Type B pancreatic cell (in vitro differentiated cells): ENCODE results near the gene UMOD. TPM values are rescaled to one million over a fixed set of nuclear protein-coding genes. Genes with fewer than 3 reads are reported as not detected.
"Not testable (repeated sequence)": the region's sequence is repeated elsewhere in the genome, so short reads cannot be mapped to it uniquely, and the experiment has no call there.

Experiments used
- DNase-seq: peaks from one replicate; pipeline ENCODE4 v3.0.0; 2021; ENCODE audit warnings: mixed read lengths; ENCODE audit not compliant: unreplicated experiment; ENCODE audit errors: extremely low spot score
- H3K27ac Mint-ChIP-seq: 2 replicates; pipeline ENCODE4 v1.8.0; 2021; ENCODE audit warnings: mild to moderate bottlenecking, mixed read lengths
- H3K27me3 Mint-ChIP-seq: 2 replicates; pipeline ENCODE4 v1.8.0; 2021; ENCODE audit warnings: mixed read lengths
- H3K36me3 Mint-ChIP-seq: 2 replicates; pipeline ENCODE4 v1.8.0; 2021; ENCODE audit warnings: mixed read lengths
- H3K4me1 Mint-ChIP-seq: one replicate; pipeline ENCODE4 v1.8.0; 2021; ENCODE audit warnings: mixed read lengths; ENCODE audit not compliant: unreplicated experiment
- H3K4me3 Mint-ChIP-seq: 2 replicates; pipeline ENCODE4 v1.8.0; 2021; ENCODE audit warnings: mild to moderate bottlenecking, mixed read lengths
- H3K9me3 Mint-ChIP-seq: 2 replicates; pipeline ENCODE4 v1.8.0; 2021; ENCODE audit warnings: mixed read lengths
- total RNA-seq: library from RNA; stranded (reverse); gene quantifications from 2 replicates; pipeline ENCODE4 v1.2.1, GENCODE V29; 2021; ENCODE audit warnings: low replicate concordance
- TF ChIP-seq, protein P1 (sequence below): fragments of 200-600 bp; sonication (generic); conservative IDR thresholded peaks from 2 replicates; pipeline ENCODE4 v1.5.0; 2021; ENCODE audit warnings: antibody characterized with exemption, mild to moderate bottlenecking

The UMOD gene
- total RNA-seq, 1 donor from 2014 or later = not detected

DNA sequence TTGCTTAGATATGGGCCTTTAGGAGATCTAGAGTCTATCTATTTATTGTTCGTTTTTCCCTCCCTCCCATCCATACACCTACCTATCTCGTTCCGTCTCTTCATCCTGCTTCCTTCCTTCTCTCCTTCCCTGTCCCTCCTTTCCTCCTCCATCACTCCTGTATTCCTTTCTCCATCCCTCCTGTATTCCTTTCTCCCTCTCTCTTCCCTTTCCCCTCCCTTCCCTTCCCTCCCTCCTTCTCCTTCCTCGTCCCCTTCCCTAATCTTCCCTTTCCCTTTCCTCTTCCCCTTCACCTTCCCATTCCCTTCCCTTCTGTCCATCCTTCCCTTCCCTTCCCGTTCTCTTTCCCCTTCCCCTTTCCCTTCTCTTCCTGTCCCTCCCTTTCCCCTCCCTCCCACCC is 35.8 kb downstream of the UMOD start:
- no peaks in the 10 kb centered on the region for H3K9me3 Mint-ChIP-seq
- H3K27ac Mint-ChIP-seq = no peak overlapping the region
- H3K36me3 Mint-ChIP-seq = no peaks in the 10 kb centered on the region
- TF ChIP-seq, protein P1, sequence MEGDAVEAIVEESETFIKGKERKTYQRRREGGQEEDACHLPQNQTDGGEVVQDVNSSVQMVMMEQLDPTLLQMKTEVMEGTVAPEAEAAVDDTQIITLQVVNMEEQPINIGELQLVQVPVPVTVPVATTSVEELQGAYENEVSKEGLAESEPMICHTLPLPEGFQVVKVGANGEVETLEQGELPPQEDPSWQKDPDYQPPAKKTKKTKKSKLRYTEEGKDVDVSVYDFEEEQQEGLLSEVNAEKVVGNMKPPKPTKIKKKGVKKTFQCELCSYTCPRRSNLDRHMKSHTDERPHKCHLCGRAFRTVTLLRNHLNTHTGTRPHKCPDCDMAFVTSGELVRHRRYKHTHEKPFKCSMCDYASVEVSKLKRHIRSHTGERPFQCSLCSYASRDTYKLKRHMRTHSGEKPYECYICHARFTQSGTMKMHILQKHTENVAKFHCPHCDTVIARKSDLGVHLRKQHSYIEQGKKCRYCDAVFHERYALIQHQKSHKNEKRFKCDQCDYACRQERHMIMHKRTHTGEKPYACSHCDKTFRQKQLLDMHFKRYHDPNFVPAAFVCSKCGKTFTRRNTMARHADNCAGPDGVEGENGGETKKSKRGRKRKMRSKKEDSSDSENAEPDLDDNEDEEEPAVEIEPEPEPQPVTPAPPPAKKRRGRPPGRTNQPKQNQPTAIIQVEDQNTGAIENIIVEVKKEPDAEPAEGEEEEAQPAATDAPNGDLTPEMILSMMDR = no peak
- no peak for DNase-seq
- no peak overlapping the region for H3K4me3 Mint-ChIP-seq
- peaks cover 26% of the 10 kb centered on the region for H3K27me3 Mint-ChIP-seq
- H3K4me1 Mint-ChIP-seq = no peaks in the 10 kb centered on the region

DNA sequence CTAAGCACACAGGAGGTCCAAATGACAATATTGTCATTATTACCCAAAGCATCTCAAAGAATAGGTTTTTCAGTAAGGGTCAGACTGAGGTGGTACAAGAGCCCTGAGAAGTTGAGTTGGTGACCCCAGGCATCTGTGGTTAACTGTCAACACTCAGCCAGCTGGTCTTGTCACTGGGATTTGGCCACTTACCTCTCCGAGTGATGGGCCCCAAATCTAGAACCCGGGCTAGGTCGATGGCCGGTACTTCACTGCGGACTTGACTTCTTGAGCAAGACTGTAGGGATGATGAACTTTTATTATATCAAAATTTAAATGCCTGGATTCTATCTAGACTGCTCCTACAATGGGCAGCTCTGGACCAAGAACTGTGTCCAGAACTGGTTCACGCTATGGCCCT is 36.8 kb downstream of the UMOD start:
- DNase-seq = no peak
- Mint-ChIP-seq H3K9me3 (no peaks in the 10 kb centered on the region), H3K4me1 (no peaks in the 10 kb centered on the region), H3K36me3 (no peaks in the 10 kb centered on the region), H3K27ac (no peak overlapping the region), H3K4me3 (no peak overlapping the region), H3K27me3 (peaks cover 23% of the 10 kb centered on the region)
- TF ChIP-seq, protein P1 = no peak

DNA sequence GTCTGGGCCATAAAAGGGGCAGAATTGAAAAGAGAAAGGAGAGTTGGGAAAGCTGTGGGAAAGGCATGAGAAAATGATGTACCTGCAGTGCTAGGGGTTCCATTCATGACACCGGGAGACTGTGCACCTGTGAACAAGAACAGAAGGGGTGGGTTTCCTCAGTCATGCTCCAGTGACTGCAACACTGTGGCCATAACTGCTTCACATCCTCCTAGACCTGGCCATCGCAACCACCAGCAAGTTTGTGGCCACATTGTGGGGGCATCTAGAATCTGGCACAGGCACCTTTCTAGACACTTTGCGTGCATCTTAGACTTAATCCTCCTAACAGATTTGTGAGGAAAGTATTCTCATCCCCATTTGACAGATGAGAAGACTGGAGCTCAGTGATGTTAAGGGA is 37.9 kb downstream of the UMOD start:
- Mint-ChIP-seq H3K9me3 (no peaks in the 10 kb centered on the region), H3K27ac (no peak overlapping the region), H3K4me3 (no peak overlapping the region), H3K4me1 (no peaks in the 10 kb centered on the region), H3K36me3 (no peaks in the 10 kb centered on the region), H3K27me3 (peaks cover 23% of the 10 kb centered on the region)
- DNase-seq = no peak
- TF ChIP-seq, protein P1 = no peak

DNA sequence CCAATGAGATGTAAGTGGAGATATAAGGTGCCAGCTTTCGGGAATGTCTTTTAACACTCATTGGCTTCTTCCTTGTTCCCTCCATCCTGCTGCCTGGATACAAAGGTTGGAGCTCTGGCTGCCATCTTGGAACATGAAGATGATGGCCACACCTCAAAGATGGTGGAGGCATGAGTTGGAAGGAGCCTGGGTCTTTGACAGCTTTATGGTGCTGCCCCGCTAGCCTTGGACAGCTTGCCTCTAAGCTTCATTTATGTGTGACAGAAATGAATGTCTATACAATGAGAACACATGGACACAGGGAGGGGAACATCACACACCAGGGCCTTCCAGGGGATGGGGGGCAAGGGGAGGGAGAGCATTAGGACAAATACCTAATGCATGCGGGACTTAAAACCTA is 38.8 kb downstream of the UMOD start:
- Mint-ChIP-seq H3K27ac (no peak overlapping the region), H3K27me3 (peaks cover 25% of the 10 kb centered on the region)

DNA sequence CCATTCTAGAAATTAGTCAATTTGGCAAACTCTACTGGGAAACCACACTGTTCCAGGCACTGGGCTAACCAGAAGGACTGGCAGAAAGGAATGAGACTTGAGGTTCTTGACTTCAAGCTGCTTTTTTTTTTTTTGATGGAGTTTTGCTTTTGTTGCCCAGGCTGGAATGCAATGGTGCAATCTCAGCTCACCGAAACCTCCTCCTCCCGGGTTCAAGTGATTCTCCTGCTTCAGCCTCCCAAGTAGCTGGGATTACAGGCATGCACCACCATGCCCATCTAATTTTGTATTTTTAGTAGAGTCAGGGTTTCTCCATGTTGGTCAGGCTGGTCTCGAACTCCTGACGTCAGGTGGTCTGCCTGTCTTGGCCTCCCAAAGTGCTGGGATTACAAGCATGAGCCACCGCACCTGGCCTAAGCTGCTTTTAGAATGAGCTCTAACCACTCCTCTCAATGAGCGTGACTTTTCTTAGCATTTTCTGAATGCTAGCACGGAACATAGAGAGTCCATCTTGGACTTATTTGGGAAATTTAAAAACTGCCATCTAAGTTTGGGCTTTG is 39.9 kb downstream of the UMOD start:
- not testable (repeated sequence) for H3K4me3 Mint-ChIP-seq

More for the DNA sequence above, 38.8 kb downstream of the UMOD start:
- TF ChIP-seq, protein P1 = no peak
- Mint-ChIP-seq H3K36me3 (no peaks in the 10 kb centered on the region), H3K4me3 (no peak overlapping the region), H3K9me3 (no peaks in the 10 kb centered on the region), H3K4me1 (no peaks in the 10 kb centered on the region)
- no peak for DNase-seq

DNA sequence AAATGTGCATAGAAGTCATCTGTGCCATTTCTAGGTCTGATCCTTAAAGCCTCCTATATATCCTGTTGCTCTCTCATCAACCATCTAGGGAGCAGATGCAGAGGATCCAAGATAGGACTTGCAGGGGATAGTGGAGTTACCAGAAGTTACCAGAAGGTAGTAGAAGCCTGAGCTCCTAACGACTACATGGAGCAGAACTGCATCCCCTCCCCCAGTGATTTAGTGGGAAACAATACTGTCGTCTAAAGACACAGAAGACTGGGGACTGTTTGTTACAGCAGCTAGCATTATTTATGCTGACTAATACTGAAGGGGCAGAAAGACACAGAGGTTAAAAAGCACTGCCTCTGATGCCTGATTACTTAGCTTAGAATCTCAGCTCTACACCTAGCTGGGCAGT is 41.0 kb downstream of the UMOD start:
- Mint-ChIP-seq H3K27me3 (peaks cover 18% of the 10 kb centered on the region), H3K4me1 (no peaks in the 10 kb centered on the region), H3K4me3 (no peak overlapping the region), H3K9me3 (no peaks in the 10 kb centered on the region), H3K27ac (no peak overlapping the region), H3K36me3 (no peaks in the 10 kb centered on the region)
- DNase-seq = no peak
- TF ChIP-seq, protein P1 = no peak

More for the DNA sequence above, 39.9 kb downstream of the UMOD start:
- not testable (repeated sequence) for H3K27ac Mint-ChIP-seq, H3K9me3 Mint-ChIP-seq, H3K36me3 Mint-ChIP-seq, H3K4me1 Mint-ChIP-seq, DNase-seq
- H3K27me3 Mint-ChIP-seq = peaks cover 18% of the 10 kb centered on the region
